Gastroesophageal sphincter (tissue), 3 donors: ENCODE results near the gene ATP9B.

Experiments
- POLR2A ChIP-seq, 2 donors: fragments of 450-650 bp; IDR thresholded peaks; one replicate each; pipeline ENCODE4 v1.6.1; 2017; ENCODE audit warnings: antibody characterized with exemption in 2 of 2, mild to moderate bottlenecking in 2 of 2, moderate library complexity in 1 of 2
- POLR2AphosphoS5 ChIP-seq: sonication (generic); formaldehyde crosslinking; IDR thresholded peaks from one replicate; pipeline ENCODE4 v1.6.1; 2017; ENCODE audit warnings: antibody characterized with exemption
- TF ChIP-seq, protein P1 (sequence below), 4 experiments: fragments of 200-600 bp in 2 of 4; fragments of 450-650 bp in 2 of 4; sonication (generic) in 1 of 4; IDR thresholded peaks; one replicate each; pipeline ENCODE4 v1.5.1; 2017 to 2019; ENCODE audit warnings: antibody characterized with exemption in 4 of 4, mild to moderate bottlenecking in 2 of 4, moderate library complexity in 2 of 4

DNA sequence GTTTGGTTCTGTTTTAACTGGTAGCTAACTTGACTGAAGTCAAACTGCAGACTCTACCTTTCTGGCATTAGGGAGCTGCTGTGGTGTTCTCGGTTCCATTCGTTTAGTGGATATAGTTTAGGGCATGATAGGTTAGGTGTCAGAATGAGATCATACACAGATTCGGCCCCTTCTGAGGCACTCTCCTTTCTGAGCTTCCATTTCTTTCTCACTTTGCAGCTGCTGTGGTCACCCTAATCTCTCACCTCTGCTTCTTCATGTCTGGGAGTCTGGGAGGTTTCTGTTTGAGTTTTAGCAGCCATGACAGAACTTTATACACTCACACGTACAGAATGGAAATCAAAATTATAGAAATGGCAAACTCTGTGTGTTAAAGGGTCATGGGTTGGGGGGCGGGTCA lies 122.8 kb downstream of the ATP9B start:
- TF ChIP-seq POLR2AphosphoS5 (no peak), POLR2A (IDR thresholded peaks at IDR 0.05) (no peak)
- TF ChIP-seq, protein P1, sequence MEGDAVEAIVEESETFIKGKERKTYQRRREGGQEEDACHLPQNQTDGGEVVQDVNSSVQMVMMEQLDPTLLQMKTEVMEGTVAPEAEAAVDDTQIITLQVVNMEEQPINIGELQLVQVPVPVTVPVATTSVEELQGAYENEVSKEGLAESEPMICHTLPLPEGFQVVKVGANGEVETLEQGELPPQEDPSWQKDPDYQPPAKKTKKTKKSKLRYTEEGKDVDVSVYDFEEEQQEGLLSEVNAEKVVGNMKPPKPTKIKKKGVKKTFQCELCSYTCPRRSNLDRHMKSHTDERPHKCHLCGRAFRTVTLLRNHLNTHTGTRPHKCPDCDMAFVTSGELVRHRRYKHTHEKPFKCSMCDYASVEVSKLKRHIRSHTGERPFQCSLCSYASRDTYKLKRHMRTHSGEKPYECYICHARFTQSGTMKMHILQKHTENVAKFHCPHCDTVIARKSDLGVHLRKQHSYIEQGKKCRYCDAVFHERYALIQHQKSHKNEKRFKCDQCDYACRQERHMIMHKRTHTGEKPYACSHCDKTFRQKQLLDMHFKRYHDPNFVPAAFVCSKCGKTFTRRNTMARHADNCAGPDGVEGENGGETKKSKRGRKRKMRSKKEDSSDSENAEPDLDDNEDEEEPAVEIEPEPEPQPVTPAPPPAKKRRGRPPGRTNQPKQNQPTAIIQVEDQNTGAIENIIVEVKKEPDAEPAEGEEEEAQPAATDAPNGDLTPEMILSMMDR (IDR thresholded peaks at IDR 0.05) = no peak
